ENCODE data around the gene PNKD.

Gene PNKD

GRCh38 chr2:218370410-218371063 lies 100.2 kb downstream of the PNKD start:
- no peak for DNase-seq (ENCODE audit: low read depth, low spot score)

- no peak for DNase-seq (ENCODE audit: low read depth, low spot score)
These were observed 101.6 kb downstream of the PNKD start for GRCh38 chr2:218371983-218372350.

GRCh38 chr2:218374795-218375194 lies 104.5 kb downstream of the PNKD start:
- DNase-seq (ENCODE audit: low read depth, low spot score), result no peak

- DNase-seq (ENCODE audit: low read depth, low spot score), result no peak
These were observed 104.9 kb downstream of the PNKD start for GRCh38 chr2:218375212-218375611.

GRCh38 chr2:218378053-218378452 lies 107.7 kb downstream of the PNKD start:
- DNase-seq (ENCODE audit: low read depth, low spot score), result no peak

GRCh38 chr2:218381916-218382366 lies 111.6 kb downstream of the PNKD start, which contains the start of gene SLC11A1:
TSS of gene SLC11A1 (plus strand) at chr2:218382273. CDS start at chr2:218382369, 96 bp downstream.
- no peak for DNase-seq (ENCODE audit: low read depth, low spot score)

GRCh38 chr2:218382785-218383184 lies 112.5 kb downstream of the PNKD start:
- no peak for DNase-seq (ENCODE audit: low read depth, low spot score)

GRCh38 chr2:218383892-218384519 lies 113.7 kb downstream of the PNKD start:
- no peak for DNase-seq (ENCODE audit: low read depth, low spot score)

GRCh38 chr2:218384975-218385374 lies 114.7 kb downstream of the PNKD start:
- DNase-seq (ENCODE audit: low read depth, low spot score), result no peak

GRCh38 chr2:218386505-218387368 lies 116.4 kb downstream of the PNKD start:
- DNase-seq (ENCODE audit: low read depth, low spot score), result no peak

GRCh38 chr2:218387369-218388194 lies 117.3 kb downstream of the PNKD start:
- DNase-seq (ENCODE audit: low read depth, low spot score), result no peak

GRCh38 chr2:218389333-218390150 lies 119.2 kb downstream of the PNKD start:
- DNase-seq (ENCODE audit: low read depth, low spot score), result no peak

- no peak for DNase-seq (ENCODE audit: low read depth, low spot score)
These were observed 120.9 kb downstream of the PNKD start for GRCh38 chr2:218391202-218391601.

- DNase-seq (ENCODE audit: low read depth, low spot score), result no peak
These were observed 122.1 kb downstream of the PNKD start for GRCh38 chr2:218392459-218392858.

- DNase-seq (ENCODE audit: low read depth, low spot score), result no peak
These were observed 122.7 kb downstream of the PNKD start for GRCh38 chr2:218392891-218393462.

- no peak for DNase-seq (ENCODE audit: low read depth, low spot score)
These were observed 123.5 kb downstream of the PNKD start for GRCh38 chr2:218393750-218394290.

- no peak for DNase-seq (ENCODE audit: low read depth, low spot score)
These were observed 124.2 kb downstream of the PNKD start for GRCh38 chr2:218394298-218395089.

GRCh38 chr2:218395090-218395444 lies 124.7 kb downstream of the PNKD start:
- no peak for DNase-seq (ENCODE audit: low read depth, low spot score)

GRCh38 chr2:218395456-218395825 lies 125.1 kb downstream of the PNKD start:
- DNase-seq (ENCODE audit: low read depth, low spot score), result no peak

Measured in activated naive CD8-positive, alpha-beta T cell treated with anti-CD3 and anti-CD28 coated beads, Interleukin-2, amount 50 U/mL, for 16 hours (primary cell).